ENCODE data around the gene MEG3.

The MEG3 gene

DNA sequence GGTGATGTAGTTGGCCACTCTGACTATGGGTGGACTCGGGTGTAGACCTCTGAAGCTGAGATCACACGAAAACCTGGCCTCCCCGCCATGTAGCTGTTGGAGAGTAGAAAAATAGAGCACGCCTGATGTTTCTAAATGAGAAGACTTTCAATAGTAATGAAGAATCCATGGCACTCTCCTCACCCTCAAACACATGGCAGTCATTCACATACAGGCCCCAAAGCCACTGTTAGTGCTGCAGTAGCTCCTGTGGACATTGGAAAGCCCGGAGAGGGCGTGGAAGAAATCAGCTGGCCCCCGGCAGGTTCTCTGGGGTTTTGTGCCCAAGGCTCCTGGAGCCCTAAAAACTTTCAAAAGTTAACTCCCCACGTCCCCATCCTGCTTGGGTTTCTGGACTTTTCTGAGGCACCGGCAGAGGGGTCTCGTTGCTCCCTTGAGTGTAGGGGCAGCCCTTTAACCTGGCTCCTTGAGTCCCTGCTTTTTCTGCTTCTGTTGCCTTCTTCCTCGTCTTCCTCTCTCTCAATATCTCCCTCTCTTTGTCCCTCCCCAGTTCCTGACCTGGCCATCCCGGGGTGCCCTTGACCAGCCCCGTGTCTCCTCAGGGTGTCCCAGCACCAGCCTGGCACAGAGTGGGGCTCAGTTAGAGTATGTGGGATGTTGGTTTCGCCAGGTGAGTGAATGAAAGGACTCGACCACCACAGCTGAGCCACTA, 8.3 kb downstream of the MEG3 start:
- no peak for DNase-seq (ENCODE audit: low spot score)

DNA sequence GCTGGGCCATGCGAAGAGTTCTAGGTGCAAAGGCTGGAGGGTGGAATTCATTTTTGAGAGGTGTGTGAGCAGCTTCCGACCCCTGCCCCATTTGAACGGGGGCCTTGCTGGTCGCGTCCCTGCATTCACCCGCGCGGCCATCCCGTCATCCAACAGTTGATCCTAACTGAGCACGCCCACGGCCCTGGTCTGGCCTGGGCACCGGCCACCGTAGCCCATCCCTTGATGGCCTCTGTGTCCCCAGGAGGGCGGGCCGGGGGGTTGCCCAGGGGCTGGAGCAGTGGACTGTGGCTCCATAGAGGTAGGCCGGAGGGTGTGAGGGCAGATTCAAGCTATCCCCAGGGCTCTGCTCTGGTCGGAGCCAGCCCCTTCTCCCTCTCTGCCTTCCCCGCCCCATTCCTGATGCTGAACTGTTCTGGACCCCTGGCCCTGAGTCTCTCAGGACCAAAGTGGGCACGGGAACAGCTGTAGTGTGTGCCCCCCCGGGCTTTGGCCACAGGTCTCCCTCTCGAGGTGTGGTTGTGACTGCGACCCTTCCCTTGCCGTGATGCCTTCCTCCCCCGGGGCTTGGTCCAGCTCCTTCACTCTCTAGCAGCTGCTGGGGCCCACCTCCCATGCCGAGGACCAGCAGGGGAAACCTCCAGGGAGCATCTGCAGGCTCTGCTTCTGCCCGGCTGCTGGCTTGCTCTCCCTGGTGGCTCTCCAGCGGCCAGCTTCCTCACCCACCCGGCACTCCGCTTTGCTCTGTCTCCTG, 9.1 kb downstream of the MEG3 start:
- no peak for DNase-seq (ENCODE audit: low spot score)

DNA sequence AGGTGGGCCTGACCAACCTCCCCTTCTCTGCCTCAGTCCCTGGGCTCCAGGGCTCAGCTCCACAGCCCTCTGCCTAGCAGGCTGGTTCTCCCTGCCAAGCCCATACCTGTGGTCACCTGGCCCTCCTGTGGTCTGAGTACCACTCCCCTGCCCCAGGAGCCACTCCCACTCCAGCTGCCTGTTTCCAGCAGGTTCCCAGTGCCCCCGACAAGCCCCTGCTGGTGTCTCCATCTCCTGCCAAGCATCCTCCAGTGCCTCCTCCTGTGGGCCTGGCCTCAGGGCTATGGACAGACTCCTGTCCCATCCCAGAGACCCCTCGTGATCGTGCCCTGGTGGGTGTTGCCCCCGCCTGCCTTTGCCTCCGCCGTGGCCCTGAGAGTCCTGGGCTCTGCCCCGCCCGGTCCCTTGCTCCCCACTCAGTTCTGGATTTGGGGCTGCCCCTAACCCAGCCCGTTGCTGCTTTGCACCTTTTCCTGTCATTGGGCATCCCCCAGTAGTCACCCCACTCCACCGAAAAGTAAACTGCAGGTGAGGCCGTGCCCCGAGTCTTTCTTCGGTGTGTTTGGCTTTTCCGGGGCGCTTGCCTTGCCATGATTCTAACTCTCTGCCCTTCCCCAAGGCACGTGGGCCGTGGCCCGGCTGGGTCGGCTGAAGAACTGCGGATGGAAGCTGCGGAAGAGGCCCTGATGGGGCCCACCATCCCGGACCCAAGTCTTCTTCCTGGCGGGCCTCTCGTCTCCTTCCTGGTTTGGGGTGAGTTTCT, 9.8 kb downstream of the MEG3 start:
- DNase-seq (ENCODE audit: low spot score) = no peak

DNA sequence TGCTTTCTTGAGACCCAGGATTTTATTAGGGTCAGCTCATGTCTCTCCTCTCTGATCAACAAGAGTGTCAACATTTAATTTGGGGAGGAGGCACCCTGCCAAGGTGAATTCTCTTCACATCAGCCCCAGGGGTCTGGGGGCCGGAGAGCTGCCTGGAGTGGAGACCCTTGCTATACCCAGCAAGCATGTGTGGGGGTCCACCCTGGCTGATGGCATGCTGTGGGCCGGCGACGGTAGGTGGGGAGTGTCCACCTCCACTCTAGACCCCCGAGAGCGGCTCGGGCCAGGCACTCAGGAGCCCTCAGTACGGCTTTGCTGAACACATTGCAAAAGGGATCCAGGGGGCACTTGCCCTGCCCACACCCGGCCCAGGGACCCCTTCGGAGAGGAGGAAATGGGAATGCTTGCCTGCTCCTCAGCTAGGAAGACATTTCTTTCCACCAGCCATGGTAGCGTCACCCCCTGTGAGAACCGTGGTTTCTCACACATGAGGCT, 10.4 kb downstream of the MEG3 start:
- no peak for DNase-seq (ENCODE audit: low spot score)

DNA sequence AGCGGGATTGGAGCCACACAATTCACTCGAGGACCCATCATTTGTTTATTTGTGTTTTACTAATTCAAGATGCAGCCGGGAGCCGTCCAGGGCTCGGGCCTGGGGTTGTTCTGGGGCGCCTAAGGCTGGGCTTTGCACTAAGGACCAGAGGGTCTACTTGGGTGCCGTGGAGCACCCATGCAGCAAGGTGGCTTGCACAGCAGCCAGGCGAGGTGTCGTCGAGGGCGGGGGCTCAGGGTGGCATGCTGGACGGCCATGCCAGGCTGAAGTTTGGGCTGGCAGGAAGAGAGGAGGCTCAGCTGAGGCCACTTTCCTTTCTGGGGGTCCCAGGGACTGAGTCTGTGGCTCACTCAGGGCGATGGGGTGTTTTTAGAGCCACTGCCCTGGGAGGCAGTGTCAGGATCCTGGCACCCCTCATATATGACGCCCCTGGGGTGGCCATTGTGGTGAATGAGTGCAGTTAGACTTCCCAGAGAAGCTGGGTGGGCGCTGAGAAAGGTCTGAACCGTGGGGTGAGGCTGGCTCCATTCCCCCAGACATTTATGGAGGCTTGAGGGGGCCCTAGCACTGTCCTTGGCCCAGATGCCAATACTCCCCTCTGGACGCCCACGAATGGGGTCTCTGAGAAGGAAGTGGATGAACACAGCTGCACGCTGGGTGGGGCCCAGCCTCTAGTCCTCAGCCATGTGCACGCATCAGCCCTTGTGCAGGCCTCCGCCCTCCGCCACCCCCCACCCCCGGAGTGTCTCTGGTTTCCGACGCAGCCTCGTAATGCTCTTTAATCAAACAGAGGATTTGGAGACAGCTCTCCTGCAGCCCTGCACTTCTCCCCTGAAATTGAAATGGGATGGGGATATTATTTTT, 11.3 kb downstream of the MEG3 start:
- no peak for DNase-seq (ENCODE audit: low spot score)

DNA sequence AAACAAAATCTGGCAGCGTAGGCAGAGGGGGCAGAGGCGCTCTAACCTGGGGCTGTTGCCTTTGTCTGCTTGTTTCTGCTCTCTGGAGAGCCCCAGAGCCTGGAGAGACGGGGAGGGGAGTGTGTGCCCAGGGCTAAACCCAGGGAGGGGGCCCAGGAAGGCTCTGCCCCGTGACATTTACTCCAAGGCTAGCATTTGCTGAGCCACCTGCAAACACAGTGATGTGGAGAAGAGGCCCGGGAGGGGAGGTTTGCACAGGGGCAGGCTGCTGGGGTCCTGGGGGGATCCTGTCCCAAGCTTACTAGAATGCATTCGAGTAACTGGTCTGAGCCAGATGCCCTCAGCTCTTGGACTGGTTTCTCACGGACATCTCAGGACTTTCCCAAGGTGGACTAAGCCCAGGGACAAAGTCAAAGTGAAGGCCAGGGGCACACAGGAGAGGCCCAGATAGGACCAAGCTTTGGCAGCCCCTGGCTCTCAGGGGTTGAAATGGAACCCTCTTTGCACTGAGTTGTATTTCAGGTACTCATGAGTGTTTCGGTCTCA, 12.0 kb downstream of the MEG3 start:
- DNase-seq (ENCODE audit: low spot score) = no peak

DNA sequence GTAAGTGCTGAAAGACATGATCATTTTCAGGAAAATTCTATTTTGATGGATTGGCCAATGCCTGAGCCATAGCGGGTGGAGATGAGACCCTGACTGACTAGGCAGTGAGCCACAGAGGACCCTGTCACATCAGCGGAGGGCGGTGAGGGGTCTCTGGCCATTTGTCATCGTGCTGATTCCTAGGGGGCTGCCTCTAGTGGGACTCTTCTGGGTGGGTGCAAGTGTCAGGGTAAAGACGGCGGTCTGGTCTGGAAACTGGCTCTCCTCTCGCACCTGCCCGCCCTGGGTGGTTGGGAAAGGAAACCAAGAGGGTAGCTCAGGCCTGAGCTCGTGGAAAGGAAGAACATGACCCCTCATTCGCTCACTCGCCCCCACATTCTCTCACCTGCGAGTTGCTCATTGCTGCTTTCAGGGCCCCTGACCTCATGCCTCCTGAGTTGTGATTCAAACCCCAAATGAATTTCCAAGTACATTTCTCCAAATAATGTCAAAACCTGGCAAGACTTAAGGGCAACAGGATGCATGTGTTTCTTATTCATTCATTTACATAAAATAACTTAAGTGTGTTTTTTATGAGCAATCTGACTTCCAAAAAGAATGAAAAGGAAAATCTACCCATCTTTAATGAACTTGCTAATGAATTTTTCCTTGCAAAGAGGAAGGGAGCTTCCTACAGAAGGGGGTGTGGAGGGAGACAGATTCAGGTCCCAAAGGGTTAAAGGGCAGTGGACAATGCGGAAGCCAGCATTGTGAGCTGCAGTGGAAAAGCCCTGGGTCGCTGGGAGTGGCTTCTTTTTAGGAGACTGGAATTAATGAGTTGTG, 12.8 kb downstream of the MEG3 start:
- no peak for DNase-seq (ENCODE audit: low spot score)

DNA sequence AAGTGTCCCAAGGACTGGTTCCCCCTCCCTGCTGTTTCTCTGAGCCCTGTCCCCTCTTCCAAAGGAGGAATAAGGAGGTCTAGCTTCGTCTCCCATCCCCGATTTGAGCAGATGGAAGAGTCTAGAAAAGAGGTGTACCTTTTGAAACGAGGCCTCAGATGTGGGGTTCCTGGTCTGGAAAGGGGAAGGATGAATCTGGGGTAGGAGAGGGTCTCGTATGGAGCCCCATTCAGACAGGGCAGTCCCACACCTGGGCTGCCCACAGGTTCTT, 13.3 kb downstream of the MEG3 start:
- no peak for DNase-seq (ENCODE audit: low spot score)

DNA sequence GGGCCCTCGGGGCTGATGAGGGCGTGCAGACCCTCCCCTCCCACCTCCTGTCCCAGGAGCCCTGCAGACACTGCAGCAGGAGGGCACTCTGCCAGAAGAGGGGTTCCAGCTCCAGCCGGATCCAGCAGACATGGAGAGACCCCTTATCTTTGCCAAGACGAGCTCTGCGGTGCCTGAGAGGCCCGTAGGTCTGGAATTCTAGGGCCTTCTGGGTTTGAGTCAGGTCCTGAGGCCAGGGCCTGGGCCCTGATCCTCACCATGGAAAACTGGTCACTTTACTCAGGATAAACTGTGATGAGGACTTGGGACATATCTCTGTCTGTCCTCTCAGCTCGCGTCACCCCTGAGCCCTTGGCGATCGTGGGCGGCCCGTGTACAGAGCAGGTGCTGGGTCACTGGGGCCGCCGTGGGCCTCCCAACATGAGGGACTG, 13.8 kb downstream of the MEG3 start:
- no peak for DNase-seq (ENCODE audit: low spot score)

DNA sequence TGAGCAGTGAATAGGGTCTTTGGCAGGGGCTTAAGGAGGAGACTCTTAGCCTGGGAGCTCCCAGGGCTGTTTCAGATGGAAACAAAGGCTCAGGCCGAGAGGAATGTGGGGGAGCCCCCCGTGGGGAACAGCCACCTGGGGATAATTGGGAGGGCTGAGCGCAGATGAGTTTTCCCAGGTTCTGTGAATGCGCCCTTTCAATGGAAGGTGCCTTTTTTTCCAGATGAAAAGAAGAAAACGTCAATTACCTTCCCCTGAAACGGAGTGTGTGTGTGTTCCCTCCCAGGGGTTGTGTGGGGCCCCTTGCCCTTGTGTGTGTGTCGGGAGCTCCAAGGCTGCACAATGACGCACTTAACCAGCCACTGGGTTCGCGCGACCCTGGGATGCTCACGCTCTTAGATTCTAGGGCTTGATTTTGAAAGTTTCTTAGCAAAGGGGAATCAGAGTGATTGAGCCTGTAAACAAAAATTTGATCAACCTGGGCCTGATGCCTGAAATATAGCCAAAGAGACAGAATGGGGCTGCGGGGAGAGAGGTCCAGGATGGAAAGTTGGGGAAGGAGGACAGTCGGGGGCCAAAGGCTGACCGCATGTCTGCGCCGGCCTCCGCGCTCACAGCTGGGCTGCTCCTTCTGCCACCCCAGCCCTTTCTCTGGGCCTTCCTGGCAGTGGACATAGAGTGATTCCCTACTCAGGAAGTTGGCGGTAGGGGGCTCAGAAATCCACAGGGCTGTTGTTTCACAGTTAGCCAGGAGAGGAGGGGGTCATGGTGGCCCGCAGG, 14.6 kb downstream of the MEG3 start:
- no peak for DNase-seq (ENCODE audit: low spot score)

DNA sequence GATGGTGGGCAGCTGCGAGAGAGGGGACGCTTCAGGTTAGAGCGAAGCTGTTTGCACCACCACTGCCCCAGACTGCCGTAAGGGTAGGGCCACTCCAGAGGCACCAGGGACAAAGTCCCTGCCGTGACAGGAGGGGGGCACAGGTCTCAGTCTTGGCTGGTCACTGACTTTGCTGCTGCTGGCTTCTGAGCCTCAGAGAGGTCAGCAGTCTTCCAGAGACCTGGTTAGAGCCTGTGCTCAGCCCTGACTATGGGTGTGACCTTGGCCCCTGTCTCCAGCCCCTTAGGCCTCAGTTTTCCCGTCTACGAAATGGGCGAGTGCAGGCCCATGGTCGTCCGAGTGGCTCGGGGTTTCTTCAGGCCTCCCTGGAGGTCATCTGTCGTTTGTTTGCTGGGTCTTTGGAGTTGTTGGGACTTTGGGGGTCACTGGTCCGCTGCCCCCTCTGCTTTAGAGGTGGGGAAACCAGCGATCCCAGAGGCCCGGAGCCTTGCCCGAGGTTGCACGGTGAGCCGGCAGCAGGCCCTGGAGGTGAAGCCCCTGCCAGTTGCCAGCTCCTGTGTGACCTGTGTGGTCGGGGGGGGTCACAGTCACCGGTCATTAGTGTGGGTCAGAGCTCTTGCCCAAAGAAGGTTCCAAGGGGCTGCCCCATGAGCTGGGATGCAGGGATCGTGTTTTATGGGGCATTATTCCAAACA, 15.3 kb downstream of the MEG3 start:
- no peak for DNase-seq (ENCODE audit: low spot score)

DNA sequence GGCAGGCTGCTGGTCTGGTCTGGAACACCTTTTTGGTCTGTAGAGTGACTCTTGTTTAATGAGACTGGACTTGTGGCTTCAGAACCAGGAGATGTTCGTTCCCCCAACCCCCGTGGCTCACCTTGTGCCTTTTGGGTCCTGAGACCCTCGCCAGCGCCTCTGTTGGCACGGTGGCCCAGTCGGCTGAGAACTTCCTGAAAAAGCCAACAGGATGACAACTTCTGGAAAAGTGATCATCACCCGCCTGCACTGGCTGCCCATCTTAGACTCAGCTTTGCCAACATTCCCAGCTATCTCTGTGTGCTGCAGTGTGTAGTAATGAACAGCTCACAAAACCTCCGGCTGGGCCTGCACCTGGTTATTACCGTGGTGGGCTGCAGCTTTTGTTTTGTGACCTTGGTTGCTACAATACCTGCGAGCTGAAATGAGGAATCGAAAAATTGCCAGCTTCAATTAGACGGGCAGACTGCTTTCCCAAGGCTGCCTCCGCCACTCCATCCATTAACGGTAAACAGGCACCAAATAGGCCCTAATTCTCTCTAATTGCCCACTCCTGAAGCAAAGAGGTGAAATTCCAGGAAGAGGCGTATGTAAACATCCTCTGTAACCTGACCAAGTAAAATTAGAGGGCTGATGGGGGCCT, 16.0 kb downstream of the MEG3 start:
- DNase-seq (ENCODE audit: low spot score) = no peak

DNA sequence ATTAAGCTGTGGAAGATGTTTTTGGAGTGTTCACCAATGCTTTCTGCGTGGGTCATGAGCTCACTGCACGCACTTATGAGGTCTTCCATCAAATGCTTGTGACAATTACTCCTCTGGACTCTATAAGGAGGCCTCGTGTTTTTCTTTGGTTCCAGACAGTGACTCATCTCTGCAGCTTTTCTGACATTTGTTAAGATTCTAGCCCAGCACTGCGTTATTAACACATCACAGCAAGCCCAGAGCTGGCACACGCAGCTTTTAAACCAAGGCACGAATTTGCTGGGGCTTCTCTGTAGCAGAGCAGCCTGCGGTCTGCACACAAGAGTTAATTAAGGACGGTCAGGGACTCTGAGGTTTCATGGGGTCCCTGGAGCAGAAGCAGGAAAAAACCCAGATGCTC, 16.9 kb downstream of the MEG3 start:
- DNase-seq (ENCODE audit: low spot score) = no peak

DNA sequence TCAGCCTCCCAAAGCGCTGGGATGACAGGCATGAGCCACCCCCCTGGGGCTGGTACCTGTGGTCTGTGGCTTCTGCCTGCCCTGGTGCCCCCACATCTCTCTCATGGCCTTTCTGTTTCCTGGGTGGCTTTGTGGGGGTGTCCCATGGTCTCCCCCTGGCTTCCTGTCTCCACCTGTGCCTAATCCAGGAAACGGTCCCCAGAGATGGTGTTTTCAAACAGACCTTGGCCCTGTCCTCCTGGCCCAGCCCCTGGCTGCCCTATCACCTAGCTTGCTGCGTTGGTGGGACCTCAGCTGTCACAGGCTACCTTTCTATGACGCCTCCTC, 18.1 kb downstream of the MEG3 start:
- no peak for DNase-seq (ENCODE audit: low spot score)

DNA sequence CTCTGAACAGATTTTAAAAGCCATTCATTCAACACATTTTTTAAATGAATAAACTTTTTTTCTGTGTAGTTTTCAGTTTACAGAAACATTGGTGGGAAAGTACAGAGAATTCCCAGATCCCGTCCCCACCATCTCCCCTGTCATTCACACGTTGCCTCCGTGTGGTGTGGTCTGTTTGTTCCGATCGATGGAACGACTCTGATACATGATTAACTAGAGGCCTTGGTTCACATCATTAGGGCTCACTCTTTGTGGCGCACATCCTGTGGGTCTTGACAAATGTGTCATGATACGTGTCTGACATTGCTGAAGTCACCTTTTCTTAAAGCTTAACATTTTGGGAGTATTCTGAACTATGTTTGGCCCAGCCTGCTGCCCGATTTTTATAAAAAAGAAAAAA, 18.5 kb downstream of the MEG3 start:
- no peak for DNase-seq (ENCODE audit: low spot score)

DNA sequence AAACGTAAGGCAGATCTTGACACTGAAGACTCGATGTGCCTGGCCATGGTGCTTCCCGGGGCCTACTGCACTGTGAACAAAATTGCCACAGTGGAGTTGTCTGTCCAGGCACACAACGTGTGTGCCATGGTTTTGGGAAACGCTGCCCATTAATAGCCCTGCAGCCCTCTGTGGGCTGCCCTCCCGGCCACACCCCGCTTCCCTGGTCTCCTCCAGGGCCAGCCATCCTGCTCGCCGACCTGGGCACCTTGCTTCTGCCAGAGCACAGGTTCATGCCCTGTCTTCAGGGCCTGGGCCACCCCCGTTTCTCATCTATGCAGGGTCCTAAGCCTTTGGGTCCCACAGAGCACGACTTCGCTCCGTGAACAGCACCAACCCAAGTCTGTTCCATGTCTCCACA, 18.9 kb downstream of the MEG3 start:
- no peak for DNase-seq (ENCODE audit: low spot score)

DNA sequence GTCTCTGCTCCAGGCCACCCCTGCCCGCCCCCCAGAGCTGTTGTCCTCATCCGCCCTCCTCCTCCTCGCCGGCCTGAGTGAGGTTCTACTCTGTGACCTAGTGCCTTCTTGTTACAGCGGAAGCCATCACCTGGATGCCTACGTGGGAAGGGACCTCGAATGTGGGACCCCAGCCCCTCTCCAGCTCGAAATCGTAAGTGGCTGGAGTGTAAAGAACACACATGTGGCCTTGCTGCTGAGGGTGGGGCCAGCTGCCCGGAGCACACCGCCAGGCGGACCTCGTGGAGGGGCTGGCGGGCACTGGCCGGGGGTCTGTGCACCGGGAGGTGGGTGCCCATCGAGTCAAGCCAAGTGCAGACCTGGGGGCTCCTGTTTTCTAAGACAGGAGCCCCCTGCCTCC, 19.4 kb downstream of the MEG3 start:
- DNase-seq (ENCODE audit: low spot score) = no peak

DNA sequence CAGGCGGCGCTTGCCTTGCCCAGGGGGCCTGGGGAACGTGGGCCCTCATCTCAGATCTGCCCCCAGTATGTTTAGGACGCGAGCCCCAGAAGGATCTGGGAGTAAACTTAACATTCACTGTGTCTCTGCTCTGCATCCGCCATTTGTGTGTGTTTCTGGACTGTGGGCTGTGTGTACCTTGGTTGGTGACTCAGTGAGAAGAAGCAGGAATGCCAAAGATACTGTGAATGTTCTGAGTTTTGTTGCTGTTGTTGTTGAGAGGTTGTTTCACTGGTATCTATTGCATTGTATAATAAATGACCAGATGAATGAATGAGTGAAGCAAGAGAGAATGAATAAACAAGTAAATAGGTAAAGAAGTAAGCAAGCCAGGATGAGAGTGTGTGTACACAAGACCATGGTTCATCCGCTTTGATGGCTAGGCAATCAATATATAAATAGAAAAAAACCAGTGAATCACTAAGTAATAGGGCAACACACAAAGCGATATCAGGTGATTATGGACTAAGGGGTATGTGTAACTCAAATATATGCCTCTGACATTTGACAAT, 20.5 kb downstream of the MEG3 start:
- no peak for DNase-seq (ENCODE audit: low spot score)

Measured in HuH-7 (cell line).